ENCODE results near the gene HECTD2.
A peak's percentile ranks its signal among the peaks of the same experiment; 100 is the strongest.
"Not testable (repeated sequence)": the region's sequence is repeated elsewhere in the genome, so short reads cannot be mapped to it uniquely, and the experiment has no call there.

HECTD2 gene

GRCh38 chr10:91514787-91515186, 104.6 kb downstream of the HECTD2 start:
- H3K4me3 ChIP-seq, result peak overlapping the region; percentile 55
- no peaks in the 10 kb centered on the region for H3K9me3 ChIP-seq (ENCODE audit: low read depth, low read length)
- no peak for TF ChIP-seq FOXP2 (optimal IDR thresholded peaks at IDR 0.05; ENCODE audit: control extremely low read depth, extremely low read length, insufficient read depth)
- no peak for TF ChIP-seq POLR2AphosphoS5 (IDR thresholded peaks at IDR 0.05; ENCODE audit: borderline replicate concordance, low read depth, low read length)
- no peak for TF ChIP-seq EZH2 (IDR thresholded peaks at IDR 0.05)
- H3K36me3 ChIP-seq (ENCODE audit: insufficient read depth, low read length), result peaks cover 10% of the 10 kb centered on the region
- H3K9ac ChIP-seq (ENCODE audit: insufficient read length), result no peak overlapping the region
- H3K27ac ChIP-seq, result peak overlapping the region; percentile 90
- DNase-seq (ENCODE audit: low read depth, low spot score), result no peak

GRCh38 chr10:91517394-91517793, 107.2 kb downstream of the HECTD2 start:
- no peak for DNase-seq (ENCODE audit: low read depth, low spot score)
- TF ChIP-seq EZH2 (IDR thresholded peaks at IDR 0.05) (no peak), POLR2AphosphoS5 (IDR thresholded peaks at IDR 0.05; ENCODE audit: borderline replicate concordance, low read depth, low read length) (no peak), FOXP2 (optimal IDR thresholded peaks at IDR 0.05; ENCODE audit: control extremely low read depth, extremely low read length, insufficient read depth) (no peak)
- Histone ChIP-seq H3K27ac (no peak overlapping the region), H3K9me3 (ENCODE audit: low read depth, low read length) (no peaks in the 10 kb centered on the region), H3K36me3 (ENCODE audit: insufficient read depth, low read length) (peaks cover 10% of the 10 kb centered on the region), H3K9ac (ENCODE audit: insufficient read length) (no peak overlapping the region), H3K4me3 (no peak overlapping the region)

- Histone ChIP-seq H3K36me3 (ENCODE audit: insufficient read depth, low read length) (peaks cover 10% of the 10 kb centered on the region), H3K9ac (ENCODE audit: insufficient read length) (no peak overlapping the region), H3K9me3 (ENCODE audit: low read depth, low read length) (no peaks in the 10 kb centered on the region), H3K4me3 (no peak overlapping the region), H3K27ac (no peak overlapping the region)
- no peak for DNase-seq (ENCODE audit: low read depth, low spot score)
- no peak for TF ChIP-seq POLR2AphosphoS5 (IDR thresholded peaks at IDR 0.05; ENCODE audit: borderline replicate concordance, low read depth, low read length)
Observed at GRCh38 chr10:91519899-91520514, 109.9 kb downstream of the HECTD2 start.

GRCh38 chr10:91520661-91521060, 110.5 kb downstream of the HECTD2 start:
- H3K27ac ChIP-seq, result no peak overlapping the region
- no peaks in the 10 kb centered on the region for H3K9me3 ChIP-seq (ENCODE audit: low read depth, low read length)
- DNase-seq (ENCODE audit: low read depth, low spot score), result no peak
- peaks cover 10% of the 10 kb centered on the region for H3K36me3 ChIP-seq (ENCODE audit: insufficient read depth, low read length)
- H3K9ac ChIP-seq (ENCODE audit: insufficient read length), result no peak overlapping the region
- no peak for TF ChIP-seq POLR2AphosphoS5 (IDR thresholded peaks at IDR 0.05; ENCODE audit: borderline replicate concordance, low read depth, low read length)
- TF ChIP-seq EZH2 (IDR thresholded peaks at IDR 0.05), result no peak
- TF ChIP-seq FOXP2 (optimal IDR thresholded peaks at IDR 0.05; ENCODE audit: control extremely low read depth, extremely low read length, insufficient read depth), result no peak
- no peak overlapping the region for H3K4me3 ChIP-seq

GRCh38 chr10:91521439-91521838, 111.3 kb downstream of the HECTD2 start:
- no peak overlapping the region for H3K9ac ChIP-seq (ENCODE audit: insufficient read length)
- no peak overlapping the region for H3K4me3 ChIP-seq
- TF ChIP-seq FOXP2 (optimal IDR thresholded peaks at IDR 0.05; ENCODE audit: control extremely low read depth, extremely low read length, insufficient read depth), result no peak
- TF ChIP-seq EZH2 (IDR thresholded peaks at IDR 0.05), result no peak
- no peak for TF ChIP-seq POLR2AphosphoS5 (IDR thresholded peaks at IDR 0.05; ENCODE audit: borderline replicate concordance, low read depth, low read length)
- H3K36me3 ChIP-seq (ENCODE audit: insufficient read depth, low read length), result peaks cover 6% of the 10 kb centered on the region
- DNase-seq (ENCODE audit: low read depth, low spot score), result no peak
- no peak overlapping the region for H3K27ac ChIP-seq
- H3K9me3 ChIP-seq (ENCODE audit: low read depth, low read length), result no peaks in the 10 kb centered on the region

GRCh38 chr10:91525896-91526712, 116.0 kb downstream of the HECTD2 start:
- H3K4me3 ChIP-seq, result no peak overlapping the region
- no peaks in the 10 kb centered on the region for H3K9me3 ChIP-seq (ENCODE audit: low read depth, low read length)
- no peaks in the 10 kb centered on the region for H3K36me3 ChIP-seq (ENCODE audit: insufficient read depth, low read length)
- no peak for DNase-seq (ENCODE audit: low read depth, low spot score)
- no peak for TF ChIP-seq POLR2AphosphoS5 (IDR thresholded peaks at IDR 0.05; ENCODE audit: borderline replicate concordance, low read depth, low read length)
- no peak for TF ChIP-seq EZH2 (IDR thresholded peaks at IDR 0.05)
- TF ChIP-seq FOXP2 (optimal IDR thresholded peaks at IDR 0.05; ENCODE audit: control extremely low read depth, extremely low read length, insufficient read depth), result no peak
- no peak overlapping the region for H3K9ac ChIP-seq (ENCODE audit: insufficient read length)
- no peak overlapping the region for H3K27ac ChIP-seq

- TF ChIP-seq FOXP2 (optimal IDR thresholded peaks at IDR 0.05; ENCODE audit: control extremely low read depth, extremely low read length, insufficient read depth) (no peak), EZH2 (IDR thresholded peaks at IDR 0.05) (no peak), POLR2AphosphoS5 (IDR thresholded peaks at IDR 0.05; ENCODE audit: borderline replicate concordance, low read depth, low read length) (no peak)
- Histone ChIP-seq H3K4me3 (no peak overlapping the region), H3K36me3 (ENCODE audit: insufficient read depth, low read length) (no peaks in the 10 kb centered on the region), H3K9ac (ENCODE audit: insufficient read length) (no peak overlapping the region), H3K27ac (no peak overlapping the region), H3K9me3 (ENCODE audit: low read depth, low read length) (no peaks in the 10 kb centered on the region)
- DNase-seq (ENCODE audit: low read depth, low spot score), result no peak
Observed at GRCh38 chr10:91528080-91528479, 117.9 kb downstream of the HECTD2 start.

GRCh38 chr10:91528768-91529167, 118.6 kb downstream of the HECTD2 start:
- no peak for DNase-seq (ENCODE audit: low read depth, low spot score)
- no peak overlapping the region for H3K9ac ChIP-seq (ENCODE audit: insufficient read length)
- H3K4me3 ChIP-seq, result no peak overlapping the region
- no peaks in the 10 kb centered on the region for H3K9me3 ChIP-seq (ENCODE audit: low read depth, low read length)
- no peaks in the 10 kb centered on the region for H3K36me3 ChIP-seq (ENCODE audit: insufficient read depth, low read length)
- TF ChIP-seq EZH2 (IDR thresholded peaks at IDR 0.05) (no peak), POLR2AphosphoS5 (IDR thresholded peaks at IDR 0.05; ENCODE audit: borderline replicate concordance, low read depth, low read length) (no peak), FOXP2 (optimal IDR thresholded peaks at IDR 0.05; ENCODE audit: control extremely low read depth, extremely low read length, insufficient read depth) (no peak)
- H3K27ac ChIP-seq, result no peak overlapping the region

GRCh38 chr10:91534789-91535188, 124.6 kb downstream of the HECTD2 start:
- H3K4me3 ChIP-seq; DNase-seq (ENCODE audit: low read depth, low spot score); H3K27ac ChIP-seq; H3K9me3 ChIP-seq (ENCODE audit: low read depth, low read length); H3K36me3 ChIP-seq (ENCODE audit: insufficient read depth, low read length); H3K9ac ChIP-seq (ENCODE audit: insufficient read length): not testable (repeated sequence)
